ENCODE measurements around the gene HCK. TPM values are rescaled to one million over a fixed set of nuclear protein-coding genes. Genes with fewer than 3 reads are reported as not detected.
A peak's percentile ranks its signal among the peaks of the same experiment; 100 is the strongest.

Gene HCK
- total RNA-seq, 1 experiment from 2014 or later: not detected

DNA sequence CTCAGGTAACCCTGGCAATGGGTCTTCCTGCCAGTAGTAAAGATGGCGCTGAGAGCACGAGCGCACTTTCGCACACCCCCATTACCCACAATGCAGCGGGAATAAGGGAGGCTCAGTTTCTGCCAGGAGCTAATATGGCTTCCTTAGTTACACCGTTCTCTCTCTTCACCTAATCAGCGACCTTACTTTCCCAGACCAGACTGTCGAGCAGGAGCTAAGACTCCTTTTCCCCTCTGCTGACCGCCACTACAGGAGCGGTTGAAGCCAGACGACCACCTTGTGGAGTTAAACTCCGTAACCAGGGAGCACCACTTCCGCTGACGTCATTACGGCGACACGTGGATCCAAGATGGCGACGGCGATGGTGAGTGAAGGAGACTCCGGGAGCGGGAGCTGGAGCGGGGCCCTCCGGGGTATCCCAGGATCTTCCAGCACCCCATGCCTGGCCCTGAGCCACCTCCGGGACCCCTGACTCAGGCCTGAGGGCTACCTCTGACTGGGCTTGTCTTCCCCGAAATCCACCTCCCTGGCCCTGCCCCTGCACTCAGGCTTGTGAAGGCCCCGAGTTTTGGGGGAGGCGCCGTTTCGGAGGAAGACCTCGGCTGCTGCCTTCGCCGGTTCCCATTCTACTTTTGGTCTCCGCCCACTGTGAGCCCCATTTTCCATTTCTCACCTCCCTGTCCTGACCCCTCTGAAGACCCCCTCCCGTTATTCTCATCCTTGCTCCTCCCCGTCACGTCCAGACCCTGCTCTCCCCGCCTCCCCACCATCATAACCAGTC lies 57.5 kb downstream of the HCK start, which contains the start of gene TM9SF4:
TSS of gene TM9SF4 (plus strand) at position 323 of the 781 bp plus-strand sequence. CDS start at position 350, 27 bp downstream.
- intact Hi-C loops (cut with micrococcal nuclease): no loop called here
- ChIA-PET CTCF (interaction anchor here (0.6 kb wide), 1 partner anchor 13 kb away, joined by 3 read pairs; no protein-coding TSS in a partner anchor), POLR2A (ENCODE audit: unreplicated experiment) (interaction anchor here (0.5 to 0.7 kb wide), 3 partner anchors 18 to 1884 kb away, joined by 4 to 6 read pairs (median 4); no protein-coding TSS in a partner anchor)
- no peak for TF ChIP-seq EZH2 (IDR thresholded peaks at IDR 0.05; ENCODE audit: low read length, unreplicated experiment)
- TF ChIP-seq, protein P1, sequence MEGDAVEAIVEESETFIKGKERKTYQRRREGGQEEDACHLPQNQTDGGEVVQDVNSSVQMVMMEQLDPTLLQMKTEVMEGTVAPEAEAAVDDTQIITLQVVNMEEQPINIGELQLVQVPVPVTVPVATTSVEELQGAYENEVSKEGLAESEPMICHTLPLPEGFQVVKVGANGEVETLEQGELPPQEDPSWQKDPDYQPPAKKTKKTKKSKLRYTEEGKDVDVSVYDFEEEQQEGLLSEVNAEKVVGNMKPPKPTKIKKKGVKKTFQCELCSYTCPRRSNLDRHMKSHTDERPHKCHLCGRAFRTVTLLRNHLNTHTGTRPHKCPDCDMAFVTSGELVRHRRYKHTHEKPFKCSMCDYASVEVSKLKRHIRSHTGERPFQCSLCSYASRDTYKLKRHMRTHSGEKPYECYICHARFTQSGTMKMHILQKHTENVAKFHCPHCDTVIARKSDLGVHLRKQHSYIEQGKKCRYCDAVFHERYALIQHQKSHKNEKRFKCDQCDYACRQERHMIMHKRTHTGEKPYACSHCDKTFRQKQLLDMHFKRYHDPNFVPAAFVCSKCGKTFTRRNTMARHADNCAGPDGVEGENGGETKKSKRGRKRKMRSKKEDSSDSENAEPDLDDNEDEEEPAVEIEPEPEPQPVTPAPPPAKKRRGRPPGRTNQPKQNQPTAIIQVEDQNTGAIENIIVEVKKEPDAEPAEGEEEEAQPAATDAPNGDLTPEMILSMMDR (conservative IDR thresholded peaks at IDR 0.05; ENCODE audit: low read depth, low read length): no peak
- no peak for TF ChIP-seq EZH2phosphoT487 (IDR thresholded peaks at IDR 0.05; ENCODE audit: borderline replicate concordance, low read length)
- H3K4me2 ChIP-seq (ENCODE audit: low read length): peak within 1 kb of the TSS; percentile 98
- TSS peak; percentile 46 for BruUV-seq (replicated peaks)
- H3K4me1 ChIP-seq (ENCODE audit: insufficient read depth, low read length): peaks cover 12% of the 10 kb centered on the region
- H3K9me3 ChIP-seq (ENCODE audit: low read length): no peaks in the 10 kb centered on the region
- H3K9me2 ChIP-seq (replicated peaks; ENCODE audit: low read length): no peaks in the 10 kb centered on the region
- H3K36me3 ChIP-seq (ENCODE audit: low read depth, low read length): no peaks in the 10 kb centered on the region
- H4K20me1 ChIP-seq (ENCODE audit: low read length): peaks cover 2% of the 10 kb centered on the region; the same call in 1 of the 2 replicates
- peak within 1 kb of the TSS; percentile 96 for H2AFZ ChIP-seq (ENCODE audit: low read length)
- peak within 1 kb of the TSS; percentile 97 for H3K9ac ChIP-seq (ENCODE audit: low read length)
- H3K27ac ChIP-seq (ENCODE audit: low read length): peak within 1 kb of the TSS; percentile 89
- H3K4me3 ChIP-seq (ENCODE audit: low read length): peak within 1 kb of the TSS; percentile 95
- peaks cover 51% of the 10 kb centered on the region for H3K79me2 ChIP-seq (ENCODE audit: low read length)
- 0 out of 2 replicates have a peak, but pooled peaks cover 5% of the 10 kb centered on the region for H3K27me3 ChIP-seq (ENCODE audit: low read length)
- no peaks in the 10 kb centered on the region for H3F3A ChIP-seq (ENCODE audit: low read length, unreplicated experiment)
- peak; percentile 96 for DNase-seq
- peak; percentile 78 for ATAC-seq

DNA sequence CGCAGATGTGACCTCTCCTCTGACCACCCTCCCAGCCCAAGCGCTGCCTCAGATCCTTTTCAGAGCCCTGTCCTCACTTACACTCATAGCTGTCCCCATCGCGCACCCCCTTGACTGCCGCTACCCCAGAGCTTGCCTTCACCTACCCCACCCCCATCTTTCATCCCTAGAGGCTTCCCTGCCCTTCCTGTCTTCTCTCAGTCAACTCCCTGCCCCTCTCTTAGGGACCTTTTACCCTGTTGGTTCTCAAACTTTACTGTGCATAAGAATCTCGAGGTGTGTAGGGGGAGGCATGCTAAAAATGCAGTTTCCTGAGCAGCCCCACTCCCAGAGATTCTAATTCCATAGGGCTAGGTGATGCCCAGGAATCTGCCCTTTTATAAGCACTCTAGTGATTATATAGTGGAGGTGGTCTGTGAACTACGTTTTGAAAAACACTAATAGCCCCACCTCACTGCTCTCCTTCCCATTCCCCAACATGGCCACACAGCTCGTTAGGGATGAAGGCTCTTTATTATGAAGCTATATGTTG lies 58.2 kb downstream of the HCK start:
- TSS peak; percentile 38 for BruUV-seq (replicated peaks)
- POLR2A ChIA-PET (ENCODE audit: unreplicated experiment): interaction anchor here (0.6 kb wide), 1 partner anchor 74 kb away, joined by 4 read pairs; no protein-coding TSS in a partner anchor
- intact Hi-C loops (cut with micrococcal nuclease): no loop called here

More for the DNA sequence above, 58.2 kb downstream of the HCK start:
- peaks cover 58% of the 10 kb centered on the region for H3K79me2 ChIP-seq (ENCODE audit: low read length)
- H3K27ac ChIP-seq (ENCODE audit: low read length): peak overlapping the region; percentile 89
- H3K4me2 ChIP-seq (ENCODE audit: low read length): peak overlapping the region; percentile 98
- CTCF ChIA-PET: interaction anchor here (0.6 kb wide), 1 partner anchor 14 kb away, joined by 3 read pairs; no protein-coding TSS in a partner anchor
- no peaks in the 10 kb centered on the region for H3K9me3 ChIP-seq (ENCODE audit: low read length)
- peaks cover 12% of the 10 kb centered on the region for H3K4me1 ChIP-seq (ENCODE audit: insufficient read depth, low read length)
- TF ChIP-seq EZH2 (IDR thresholded peaks at IDR 0.05; ENCODE audit: low read length, unreplicated experiment) (no peak), EZH2phosphoT487 (IDR thresholded peaks at IDR 0.05; ENCODE audit: borderline replicate concordance, low read length) (no peak)
- TF ChIP-seq, protein P1 (conservative IDR thresholded peaks at IDR 0.05; ENCODE audit: low read depth, low read length): no peak
- peak overlapping the region; percentile 96 for H2AFZ ChIP-seq (ENCODE audit: low read length)
- DNase-seq (no peak), ATAC-seq (no peak; the same call in 1 of the 2 replicates)
- no peaks in the 10 kb centered on the region for H3F3A ChIP-seq (ENCODE audit: low read length, unreplicated experiment)
- H3K4me3 ChIP-seq (ENCODE audit: low read length): peak overlapping the region; percentile 95
- no peaks in the 10 kb centered on the region for H3K9me2 ChIP-seq (replicated peaks; ENCODE audit: low read length)
- peak overlapping the region; percentile 97 for H3K9ac ChIP-seq (ENCODE audit: low read length)
- H4K20me1 ChIP-seq (ENCODE audit: low read length): peaks cover 4% of the 10 kb centered on the region; the same call in 1 of the 2 replicates
- H3K36me3 ChIP-seq (ENCODE audit: low read depth, low read length): no peaks in the 10 kb centered on the region
- no peaks in the 10 kb centered on the region for H3K27me3 ChIP-seq (ENCODE audit: low read length)

Measured in PC-3 (cell line).